ENCODE measurements around the gene JCAD.

The JCAD gene

GRCh38 chr10:30074933-30075332 is 15.5 kb upstream of the JCAD start:
- no peak for DNase-seq (ENCODE audit: low read depth in 3 of 3, low spot score in 1 of 3)

- no peak for DNase-seq (ENCODE audit: low read depth in 3 of 3, low spot score in 1 of 3)
Measured at GRCh38 chr10:30074090-30074489, 14.7 kb upstream of the JCAD start.

GRCh38 chr10:30073767-30074060 is 14.3 kb upstream of the JCAD start:
- DNase-seq (ENCODE audit: low read depth in 3 of 3, low spot score in 1 of 3) = no peak

DNA sequence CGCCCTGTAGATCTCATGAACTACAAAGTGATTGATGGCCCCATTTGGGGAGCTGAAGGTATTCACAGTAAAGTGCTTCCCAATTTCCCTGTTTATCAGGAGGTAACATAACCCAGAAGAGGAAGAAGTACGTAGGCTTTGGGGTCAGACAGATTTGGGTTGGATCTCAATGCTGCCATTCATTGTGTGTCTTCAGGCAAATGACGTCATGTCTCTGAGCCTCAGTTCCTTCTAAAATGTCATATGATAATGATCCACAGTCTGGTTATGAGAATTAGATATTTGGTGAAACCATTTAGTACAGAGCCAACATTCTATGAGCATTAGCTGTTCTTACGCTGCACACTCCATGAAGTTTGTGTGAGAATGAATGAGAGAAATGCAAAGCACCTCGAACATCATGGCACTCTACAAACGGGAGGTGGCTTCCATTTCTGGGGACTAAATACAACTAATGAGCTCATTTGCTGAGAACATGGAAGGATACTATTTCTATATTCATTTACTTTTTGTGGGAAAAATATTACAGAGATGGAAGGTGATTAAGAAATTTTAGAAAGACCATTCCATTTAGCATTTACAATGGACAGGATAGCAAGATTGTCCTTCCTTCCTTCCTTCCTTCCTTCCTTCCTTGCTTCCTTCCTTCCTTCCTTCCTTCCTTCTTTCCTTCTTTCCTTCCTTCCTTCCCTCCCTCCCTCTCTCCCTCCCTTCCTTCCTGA is 13.8 kb upstream of the JCAD start:
- DNase-seq (ENCODE audit: low read depth in 3 of 3, low spot score in 1 of 3) = no peak

DNA sequence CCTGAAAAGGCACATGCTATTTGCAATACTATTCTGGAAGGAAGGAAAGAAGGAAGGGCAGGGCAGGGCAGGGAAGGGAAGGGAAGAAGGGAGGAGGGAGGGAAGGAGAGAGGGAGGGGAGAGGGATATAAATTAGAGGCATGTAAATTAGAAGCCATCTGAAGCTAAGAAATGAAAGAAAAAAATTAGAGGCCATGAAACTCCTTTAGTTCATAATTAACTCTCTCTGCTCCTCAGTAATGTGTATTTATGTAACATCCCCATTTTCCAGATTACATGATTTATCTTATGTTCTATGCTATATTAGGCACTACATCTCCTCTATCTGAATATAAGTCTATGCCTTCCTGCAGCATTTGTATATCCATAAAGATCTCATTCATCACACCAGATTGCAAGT is 12.7 kb upstream of the JCAD start:
- DNase-seq (ENCODE audit: low read depth in 3 of 3, low spot score in 1 of 3) = no peak

- DNase-seq (ENCODE audit: low read depth in 3 of 3, low spot score in 1 of 3) = no peak
Measured at GRCh38 chr10:30070001-30070685, 10.8 kb upstream of the JCAD start.

GRCh38 chr10:30068492-30069223 is 9.3 kb upstream of the JCAD start:
- DNase-seq (ENCODE audit: low read depth in 3 of 3, low spot score in 1 of 3) = no peak

DNA sequence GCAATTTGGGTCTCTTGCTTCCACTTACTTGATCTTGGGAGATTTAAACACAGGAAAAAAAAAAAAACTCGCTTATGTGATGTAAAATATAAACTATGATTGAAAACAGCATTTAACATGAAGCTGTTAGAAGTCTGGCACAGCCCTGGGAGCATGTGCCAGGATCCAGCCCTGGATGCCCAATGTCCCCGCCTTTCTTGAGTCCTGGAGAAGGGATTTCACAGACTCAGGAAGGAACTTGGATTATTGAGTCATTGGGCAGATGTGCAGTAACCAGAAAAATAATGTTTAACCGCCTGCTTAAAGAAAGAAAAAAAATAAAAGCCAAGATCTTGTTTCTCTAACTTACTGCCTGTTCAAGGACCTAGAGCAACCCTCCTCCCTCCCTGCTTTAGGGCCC is 3.7 kb upstream of the JCAD start:
- no peak for DNase-seq (ENCODE audit: low read depth in 3 of 3, low spot score in 1 of 3)

- DNase-seq (ENCODE audit: low read depth in 3 of 3, low spot score in 1 of 3) = no peak
Measured at GRCh38 chr10:30062582-30062981, 3.2 kb upstream of the JCAD start.

- DNase-seq (ENCODE audit: low read depth in 3 of 3, low spot score in 1 of 3) = no peak
Measured at GRCh38 chr10:30062090-30062489, 2.7 kb upstream of the JCAD start.

GRCh38 chr10:30058570-30059132 is 735 bp downstream of the JCAD start:
- DNase-seq (ENCODE audit: low read depth in 3 of 3, low spot score in 1 of 3) = no peak

GRCh38 chr10:30057894-30058556 is 1.4 kb downstream of the JCAD start:
- DNase-seq (ENCODE audit: low read depth in 3 of 3, low spot score in 1 of 3) = no peak

GRCh38 chr10:30057421-30057841 is 2.0 kb downstream of the JCAD start:
- DNase-seq (ENCODE audit: low read depth in 3 of 3, low spot score in 1 of 3) = no peak

DNA sequence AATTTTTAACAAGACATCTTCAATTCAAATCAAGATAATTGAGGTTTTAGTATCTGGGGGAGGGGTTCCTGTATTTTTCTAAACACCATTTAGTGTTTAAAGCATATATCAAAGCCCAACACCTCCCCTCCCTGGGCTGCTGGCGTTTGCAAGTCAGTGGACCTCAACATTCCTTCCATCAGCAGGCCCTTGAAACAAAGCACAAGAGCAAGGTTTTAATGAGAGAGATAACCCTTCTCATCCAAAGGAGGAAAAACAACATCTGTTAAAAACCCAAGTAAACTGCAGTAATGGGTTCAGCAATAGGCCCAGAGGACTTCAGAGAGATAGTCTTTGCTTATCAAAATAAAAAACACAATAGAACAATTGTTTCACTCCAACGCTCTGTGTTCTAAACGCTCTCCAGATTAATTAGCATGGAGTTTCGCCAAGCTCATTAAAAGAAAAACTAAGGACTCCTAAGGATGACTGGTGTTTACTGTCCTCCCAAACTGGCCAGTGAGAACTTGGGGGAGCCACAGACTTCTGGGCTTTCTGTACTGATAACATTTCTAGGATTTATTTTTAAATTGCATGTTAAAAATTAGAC is 2.5 kb downstream of the JCAD start:
- DNase-seq (ENCODE audit: low read depth in 3 of 3, low spot score in 1 of 3) = no peak

DNA sequence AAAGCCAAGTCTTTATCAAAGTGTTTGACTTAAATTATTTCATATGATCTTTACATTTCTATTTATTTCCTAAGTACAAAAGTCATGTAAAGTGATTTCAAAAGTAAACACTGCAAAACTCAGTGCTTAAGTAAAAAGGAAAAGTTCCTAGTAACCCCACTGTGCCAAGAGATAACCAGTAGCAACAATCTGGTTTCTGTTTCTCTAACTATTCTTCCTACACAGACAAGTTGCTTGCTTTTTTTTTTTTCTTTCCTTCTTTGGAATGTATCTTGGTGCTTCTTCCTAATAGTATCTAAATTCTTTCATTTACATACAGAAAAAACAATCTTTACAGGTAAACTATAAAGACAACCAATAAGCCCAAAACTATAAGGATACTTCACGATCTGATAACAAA is 3.1 kb downstream of the JCAD start:
- no peak for DNase-seq (ENCODE audit: low read depth in 3 of 3, low spot score in 1 of 3)

- DNase-seq (ENCODE audit: low read depth in 3 of 3, low spot score in 1 of 3) = no peak
Measured at GRCh38 chr10:30055226-30055662, 4.1 kb downstream of the JCAD start.

DNA sequence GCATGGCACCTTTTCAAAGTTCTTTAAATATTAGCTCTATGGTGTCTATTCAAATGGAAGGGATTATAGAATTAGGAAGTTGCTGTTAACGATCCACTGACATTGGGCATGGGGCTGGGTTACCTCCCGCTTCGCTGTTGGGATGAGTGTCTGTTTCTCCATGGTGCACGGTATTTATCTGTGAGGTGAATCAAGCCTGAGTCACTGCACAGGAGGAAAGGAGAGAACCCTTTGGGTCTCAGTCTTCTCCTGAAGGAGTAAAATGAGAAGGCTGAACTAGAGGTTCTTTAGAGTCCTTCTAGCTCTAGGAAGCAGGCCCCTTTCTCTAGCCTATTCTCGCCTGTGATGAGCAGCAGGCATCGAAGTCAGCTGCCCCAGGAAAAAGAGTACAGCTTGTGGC is 7.3 kb downstream of the JCAD start:
- no peak for DNase-seq (ENCODE audit: low read depth in 3 of 3, low spot score in 1 of 3)

- DNase-seq (ENCODE audit: low read depth in 3 of 3, low spot score in 1 of 3) = no peak
Measured at GRCh38 chr10:30051220-30051619, 8.2 kb downstream of the JCAD start.

DNA sequence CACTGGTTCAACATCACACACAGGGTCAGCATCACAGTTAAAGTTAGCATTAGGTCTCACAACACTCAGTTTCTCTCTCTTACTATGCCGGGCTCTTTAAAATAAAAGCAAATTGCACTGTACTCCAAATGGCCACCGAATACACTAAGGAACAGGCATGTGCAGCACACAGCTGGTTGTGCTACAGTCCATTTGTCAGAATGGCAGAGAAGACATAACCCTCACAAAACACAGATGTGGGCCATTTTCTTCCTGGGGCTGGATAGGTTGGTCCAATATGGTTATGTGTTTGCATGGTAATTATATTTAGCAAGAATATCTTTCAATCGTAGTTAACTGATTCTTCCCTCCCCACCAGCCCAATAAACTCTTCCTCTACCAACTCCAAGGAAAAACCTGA is 9.0 kb downstream of the JCAD start:
- no peak for DNase-seq (ENCODE audit: low read depth in 3 of 3, low spot score in 1 of 3)

- no peak for DNase-seq (ENCODE audit: low read depth in 3 of 3, low spot score in 1 of 3)
Measured at GRCh38 chr10:30048768-30049517, 10.4 kb downstream of the JCAD start.

All from stimulated activated CD4-positive, alpha-beta T cell treated with anti-CD3 and anti-CD28 coated beads, TNF-alpha, amount 100 ng/mL, for 1 hour (primary cell).